AG09309 (cell line): Measurements from ENCODE around the gene MACF1.
"Not testable (repeated sequence)": the region's sequence is repeated elsewhere in the genome, so short reads cannot be mapped to it uniquely, and the experiment has no call there.

Experiments
- DNase-seq: peaks from one replicate; pipeline ENCODE4 v3.0.0-alpha.2; 2010; ENCODE audit warnings: low read depth
- H3K4me3 ChIP-seq: 2 replicates; pipeline ENCODE4 v1.5.1; 2011; ENCODE audit warnings: mild to moderate bottlenecking, low read depth, low read length, moderate library complexity; ENCODE audit not compliant: control insufficient read depth
- TF ChIP-seq, protein P1 (sequence below): IDR thresholded peaks from 2 replicates; pipeline ENCODE4 v1.5.1; 2011; ENCODE audit warnings: mild to moderate bottlenecking, low read depth, low read length, inconsistent platforms; ENCODE audit not compliant: insufficient read depth, control insufficient read depth; ENCODE audit errors: missing control alignments

Gene MACF1

GRCh38 chr1:39435597-39435996, 231.1 kb downstream of the MACF1 start:
- H3K4me3 ChIP-seq, result no peak overlapping the region
- TF ChIP-seq, protein P1, sequence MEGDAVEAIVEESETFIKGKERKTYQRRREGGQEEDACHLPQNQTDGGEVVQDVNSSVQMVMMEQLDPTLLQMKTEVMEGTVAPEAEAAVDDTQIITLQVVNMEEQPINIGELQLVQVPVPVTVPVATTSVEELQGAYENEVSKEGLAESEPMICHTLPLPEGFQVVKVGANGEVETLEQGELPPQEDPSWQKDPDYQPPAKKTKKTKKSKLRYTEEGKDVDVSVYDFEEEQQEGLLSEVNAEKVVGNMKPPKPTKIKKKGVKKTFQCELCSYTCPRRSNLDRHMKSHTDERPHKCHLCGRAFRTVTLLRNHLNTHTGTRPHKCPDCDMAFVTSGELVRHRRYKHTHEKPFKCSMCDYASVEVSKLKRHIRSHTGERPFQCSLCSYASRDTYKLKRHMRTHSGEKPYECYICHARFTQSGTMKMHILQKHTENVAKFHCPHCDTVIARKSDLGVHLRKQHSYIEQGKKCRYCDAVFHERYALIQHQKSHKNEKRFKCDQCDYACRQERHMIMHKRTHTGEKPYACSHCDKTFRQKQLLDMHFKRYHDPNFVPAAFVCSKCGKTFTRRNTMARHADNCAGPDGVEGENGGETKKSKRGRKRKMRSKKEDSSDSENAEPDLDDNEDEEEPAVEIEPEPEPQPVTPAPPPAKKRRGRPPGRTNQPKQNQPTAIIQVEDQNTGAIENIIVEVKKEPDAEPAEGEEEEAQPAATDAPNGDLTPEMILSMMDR, result no peak
- DNase-seq, result no peak

GRCh38 chr1:39436842-39437241, 232.3 kb downstream of the MACF1 start:
- H3K4me3 ChIP-seq, result no peak overlapping the region
- TF ChIP-seq, protein P1, result no peak
- DNase-seq, result no peak

DNA sequence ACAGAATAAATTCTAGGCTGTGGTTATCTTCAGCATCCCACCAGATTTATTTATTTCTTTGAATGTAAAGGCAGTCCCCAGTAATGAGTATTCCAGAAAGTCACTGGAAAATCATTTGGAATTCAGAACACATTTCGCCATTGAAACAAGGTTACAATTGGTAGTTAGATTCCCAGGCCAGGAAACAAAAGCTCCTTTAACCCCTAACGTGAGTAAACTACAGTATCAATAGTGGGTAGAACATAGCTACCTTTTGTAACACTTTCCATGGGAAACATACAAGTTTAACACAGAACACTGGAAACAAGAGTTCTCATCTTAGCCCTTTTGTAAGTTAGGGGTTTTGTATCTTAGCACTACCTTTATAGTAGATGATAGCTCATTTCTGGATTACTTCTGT, 233.5 kb downstream of the MACF1 start:
- TF ChIP-seq, protein P1, result no peak
- DNase-seq, result no peak
- no peak overlapping the region for H3K4me3 ChIP-seq

GRCh38 chr1:39440856-39441255, 236.4 kb downstream of the MACF1 start:
- TF ChIP-seq, protein P1, result no peak
- H3K4me3 ChIP-seq, result no peak overlapping the region
- DNase-seq, result no peak

DNA sequence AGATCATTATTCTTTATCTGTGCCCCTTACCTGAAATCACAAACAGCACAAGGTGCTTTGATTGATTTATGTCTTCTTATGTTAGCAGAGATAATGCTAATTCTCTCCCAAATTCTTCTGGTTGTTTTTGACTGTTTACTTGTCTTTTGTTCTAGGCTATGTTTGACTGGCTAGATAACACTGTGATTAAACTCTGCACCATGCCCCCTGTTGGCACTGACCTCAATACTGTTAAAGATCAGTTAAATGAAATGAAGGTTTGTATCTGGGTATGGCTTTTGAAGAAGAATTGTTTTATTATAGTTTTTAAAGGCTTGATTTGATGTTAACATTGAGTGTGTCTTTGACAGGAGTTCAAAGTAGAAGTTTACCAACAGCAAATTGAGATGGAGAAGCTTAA, 237.3 kb downstream of the MACF1 start:
- TF ChIP-seq, protein P1, result no peak
- no peak overlapping the region for H3K4me3 ChIP-seq
- DNase-seq, result no peak

DNA sequence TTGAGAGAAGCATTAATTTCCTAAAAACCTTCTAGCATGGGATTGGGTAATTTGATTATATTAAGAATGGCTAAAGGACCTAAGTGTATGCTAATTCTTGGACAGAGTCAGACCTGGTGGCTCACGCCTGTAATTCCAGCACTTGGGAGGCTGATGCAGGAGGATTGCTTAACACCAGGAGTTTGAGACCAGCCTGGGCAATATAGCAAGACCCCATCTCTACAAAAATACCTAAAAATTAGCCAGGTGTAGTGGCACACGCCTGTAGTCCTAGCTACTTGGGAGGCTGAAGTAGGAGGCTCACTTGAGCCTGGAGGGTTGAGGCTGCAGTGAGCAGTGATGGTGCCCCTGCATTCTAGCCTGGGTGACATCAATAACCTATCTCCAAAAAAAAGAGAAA, 241.1 kb downstream of the MACF1 start:
- TF ChIP-seq, protein P1, result no peak
- no peak overlapping the region for H3K4me3 ChIP-seq
- no peak for DNase-seq

- no peak for DNase-seq
- TF ChIP-seq, protein P1, result no peak
- H3K4me3 ChIP-seq, result no peak overlapping the region
Observed at GRCh38 chr1:39446986-39447567, 242.6 kb downstream of the MACF1 start.

DNA sequence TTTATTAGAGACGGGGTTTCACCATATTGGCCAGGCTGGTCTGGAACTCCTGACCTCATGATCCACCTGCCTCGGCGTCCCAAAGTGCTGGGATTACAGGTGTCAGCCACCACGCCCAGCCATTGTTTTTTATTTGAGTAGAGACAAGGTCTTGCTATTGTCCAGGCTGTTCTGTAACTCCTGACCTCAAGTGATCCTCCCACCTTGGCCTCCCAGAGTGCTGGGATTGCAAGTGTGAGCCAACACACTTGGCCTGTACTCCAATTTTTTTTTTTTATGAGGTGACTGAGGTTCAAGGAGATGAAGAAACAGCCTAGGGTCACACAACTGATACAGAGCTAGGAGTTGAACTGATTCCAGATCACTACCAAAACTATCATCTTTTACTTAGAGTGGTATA, 245.5 kb downstream of the MACF1 start:
- not testable (repeated sequence) for DNase-seq

More for the DNA sequence above, 245.5 kb downstream of the MACF1 start:
- H3K4me3 ChIP-seq, result not testable (repeated sequence)
